GM23248 (cell line): ENCODE measurements around the gene NIPBL. TPM values are rescaled to one million over a fixed set of nuclear protein-coding genes. Genes with fewer than 3 reads are reported as not detected.
"Not testable (repeated sequence)": the region's sequence is repeated elsewhere in the genome, so short reads cannot be mapped to it uniquely, and the experiment has no call there.

Experiments used
- DNase-seq: peaks from one replicate; pipeline ENCODE4 v3.0.0-alpha.2; 2015
- H2AFZ ChIP-seq: fragments of 200-600 bp; sonication (generic); 2 replicates; pipeline ENCODE4 v1.6.1; 2016; ENCODE audit warnings: antibody characterized with exemption
- H3F3A ChIP-seq: fragments of 200-600 bp; sonication (generic); 2 replicates; pipeline ENCODE4 v1.6.1; 2016; ENCODE audit warnings: mild to moderate bottlenecking, antibody characterized with exemption, mixed run types; ENCODE audit not compliant: insufficient read depth
- H3K27ac ChIP-seq: fragments of 200-600 bp; sonication (generic); 2 replicates; pipeline ENCODE4 v1.5.1; 2016; ENCODE audit warnings: mild to moderate bottlenecking
- H3K27me3 ChIP-seq: fragments of 200-600 bp; sonication (generic); replicated peaks from 2 replicates; pipeline ENCODE4 v1.6.1; 2016; ENCODE audit warnings: mild to moderate bottlenecking; ENCODE audit not compliant: insufficient read depth
- H3K36me3 ChIP-seq: fragments of 200-600 bp; sonication (generic); 2 replicates; pipeline ENCODE4 v1.6.1; 2016; ENCODE audit warnings: low read depth, mild to moderate bottlenecking
- H3K4me1 ChIP-seq: fragments of 200-600 bp; sonication (generic); 2 replicates; pipeline ENCODE4 v1.6.1; 2016; ENCODE audit warnings: mild to moderate bottlenecking; ENCODE audit not compliant: insufficient read depth
- H3K4me2 ChIP-seq: fragments of 200-600 bp; sonication (generic); one replicate; pipeline ENCODE4 v1.6.1; 2016; ENCODE audit warnings: mild to moderate bottlenecking; ENCODE audit not compliant: unreplicated experiment
- H3K4me3 ChIP-seq: fragments of 200-600 bp; sonication (generic); 2 replicates; pipeline ENCODE4 v1.5.1; 2016; ENCODE audit warnings: mild to moderate bottlenecking
- H3K79me2 ChIP-seq: fragments of 200-600 bp; sonication (generic); 2 replicates; pipeline ENCODE4 v1.6.1; 2016; ENCODE audit warnings: mild to moderate bottlenecking; ENCODE audit not compliant: insufficient read depth
- H3K9ac ChIP-seq: fragments of 200-600 bp; sonication (generic); 2 replicates; pipeline ENCODE4 v1.6.1; 2016; ENCODE audit warnings: mild to moderate bottlenecking
- H3K9me2 ChIP-seq: fragments of 200-600 bp; sonication (generic); 2 replicates; pipeline ENCODE4 v1.6.1; 2016; ENCODE audit warnings: mixed run types, mild to moderate bottlenecking, moderate library complexity; ENCODE audit not compliant: insufficient read depth
- H3K9me3 ChIP-seq: fragments of 200-600 bp; sonication (generic); one replicate; pipeline ENCODE4 v1.6.1; 2017; ENCODE audit warnings: low read depth
- H4K20me1 ChIP-seq: fragments of 200-600 bp; sonication (generic); 2 replicates; pipeline ENCODE4 v1.6.0; 2016; ENCODE audit not compliant: insufficient read depth
- EZH2 ChIP-seq: fragments of 200-600 bp; sonication (generic); IDR thresholded peaks from 2 replicates; pipeline ENCODE4 v1.6.1; 2018; ENCODE audit warnings: antibody characterized with exemption, mild to moderate bottlenecking; ENCODE audit not compliant: insufficient read depth, poor library complexity, severe bottlenecking
- EZH2phosphoT487 ChIP-seq: fragments of 200-600 bp; sonication (generic); IDR thresholded peaks from 2 replicates; pipeline ENCODE4 v1.6.1; 2018; ENCODE audit warnings: antibody characterized with exemption, moderate library complexity, mild to moderate bottlenecking, low read depth; ENCODE audit not compliant: insufficient read depth
- WGBS, 2 experiments: methylation state at CpG; one replicate each; pipeline ENCODE4 v1.1.6; 2015 to 2017; ENCODE audit warnings: low lambda C conversion rate in 2 of 2, low coverage in 1 of 2; ENCODE audit errors: missing lambda C conversion rate in 2 of 2; 5-methylcytosine and 5-hydroxymethylcytosine counted together
- in situ Hi-C: fragments of 300-500 bp; cut with MboI; formaldehyde crosslinking; loops from 2 replicates; pipeline ENCODE4 v1.15.0; 2020
- polyA plus RNA-seq: library from polyadenylated mRNA; unstranded; fragments of >200 nt; fragmentation: Nextera tagmentation; extraction: Ambion mirVana; gene quantifications from 2 replicates; pipeline ENCODE4 v1.2.1, GENCODE V29; 2016
- total RNA-seq: library from RNA; depleted of rRNA; stranded (reverse); fragments of >200 nt; shearing (Covaris generic); gene quantifications from 2 replicates; pipeline ENCODE4 v1.2.3, GENCODE V29; 2014

NIPBL gene
- total and polyA plus RNA-seq, 2 experiments from 2014 or later, result 12.5 to 15.7 TPM

GRCh38 chr5:36839489-36840476 lies 36.8 kb upstream of the NIPBL start:
- Histone ChIP-seq H3K4me3 (no peak overlapping the region), H3K9me3 (no peaks in the 10 kb centered on the region), H3K79me2 (no peaks in the 10 kb centered on the region), H3K9me2 (no peaks in the 10 kb centered on the region), H3K4me1 (no peaks in the 10 kb centered on the region), H3K36me3 (no peaks in the 10 kb centered on the region), H3K27ac (no peak overlapping the region), H3K9ac (no peak overlapping the region), H3F3A (no peaks in the 10 kb centered on the region), H4K20me1 (no peaks in the 10 kb centered on the region), H3K4me2 (no peak overlapping the region), H2AFZ (no peak overlapping the region), H3K27me3 (no peaks in the 10 kb centered on the region; the same call in 1 of the 2 replicates)
- TF ChIP-seq EZH2, result no peak
- no peak for TF ChIP-seq EZH2phosphoT487
- in situ Hi-C loops, result no loop called here
- no peak for DNase-seq
- WGBS, 2 experiments, result 72 to 75% methylated on average over 5 of the region's 5 CpGs

- Histone ChIP-seq H2AFZ (no peak overlapping the region), H3K27me3 (peaks cover 12% of the 10 kb centered on the region)
Measured at GRCh38 chr5:36841677-36842076, 34.9 kb upstream of the NIPBL start.

GRCh38 chr5:36842087-36842486 lies 34.5 kb upstream of the NIPBL start:
- Histone ChIP-seq H3K27ac (no peak overlapping the region), H3K27me3 (peaks cover 12% of the 10 kb centered on the region), H3K9ac (no peak overlapping the region), H3K36me3 (no peaks in the 10 kb centered on the region), H4K20me1 (no peaks in the 10 kb centered on the region), H3K79me2 (no peaks in the 10 kb centered on the region), H3K4me2 (no peak overlapping the region), H3F3A (no peaks in the 10 kb centered on the region), H3K4me3 (no peak overlapping the region), H3K9me2 (no peaks in the 10 kb centered on the region), H3K9me3 (no peaks in the 10 kb centered on the region), H2AFZ (no peak overlapping the region), H3K4me1 (no peaks in the 10 kb centered on the region)
- no peak for DNase-seq
- 27 to 45% methylated on average over 1 of the region's 1 CpG for WGBS, 2 experiments
- TF ChIP-seq EZH2phosphoT487 (no peak), EZH2 (no peak)
- in situ Hi-C loops, result no loop called here

More at GRCh38 chr5:36841677-36842076, 34.9 kb upstream of the NIPBL start:
- no peaks in the 10 kb centered on the region for H3K9me2 ChIP-seq
- H3K9me3 ChIP-seq, result no peaks in the 10 kb centered on the region
- no peak overlapping the region for H3K4me3 ChIP-seq
- no peak overlapping the region for H3K4me2 ChIP-seq
- 26 to 33% methylated on average over 1 of the region's 1 CpG for WGBS, 2 experiments
- no peak for DNase-seq
- no peak overlapping the region for H3K9ac ChIP-seq
- no peaks in the 10 kb centered on the region for H4K20me1 ChIP-seq
- no peaks in the 10 kb centered on the region for H3F3A ChIP-seq
- no peak overlapping the region for H3K27ac ChIP-seq
- in situ Hi-C loops, result no loop called here
- no peaks in the 10 kb centered on the region for H3K4me1 ChIP-seq
- H3K36me3 ChIP-seq, result no peaks in the 10 kb centered on the region
- no peak for TF ChIP-seq EZH2phosphoT487
- no peaks in the 10 kb centered on the region for H3K79me2 ChIP-seq

- 43% methylated on average over 5 of the region's 5 CpGs for WGBS, 2 experiments
- Histone ChIP-seq H3K9me3 (no peaks in the 10 kb centered on the region), H3K36me3 (no peaks in the 10 kb centered on the region), H3K4me3 (no peak overlapping the region), H3K9me2 (no peaks in the 10 kb centered on the region), H3K4me1 (no peaks in the 10 kb centered on the region), H3K9ac (no peak overlapping the region), H4K20me1 (no peaks in the 10 kb centered on the region), H3F3A (no peaks in the 10 kb centered on the region), H3K27me3 (peaks cover 17% of the 10 kb centered on the region), H3K4me2 (no peak overlapping the region), H3K27ac (no peak overlapping the region), H3K79me2 (no peaks in the 10 kb centered on the region), H2AFZ (no peak overlapping the region)
- TF ChIP-seq EZH2phosphoT487 (no peak), EZH2 (no peak)
- in situ Hi-C loops, result no loop called here
- DNase-seq, result no peak
Measured at GRCh38 chr5:36844305-36844704, 32.3 kb upstream of the NIPBL start.

- in situ Hi-C loops, result not testable (repeated sequence)
Measured at GRCh38 chr5:36848545-36848944, 28.0 kb upstream of the NIPBL start.

GRCh38 chr5:36852903-36853302 lies 23.7 kb upstream of the NIPBL start:
- WGBS, 2 experiments, result 77 to 80% methylated on average over 6 of the region's 6 CpGs
- H3K36me3 ChIP-seq, H3K4me3 ChIP-seq, H3F3A ChIP-seq, H3K79me2 ChIP-seq, in situ Hi-C loops, H3K27ac ChIP-seq, H2AFZ ChIP-seq, H3K9ac ChIP-seq, H3K27me3 ChIP-seq, H3K9me3 ChIP-seq, H3K4me1 ChIP-seq, DNase-seq, H3K4me2 ChIP-seq, H3K9me2 ChIP-seq, H4K20me1 ChIP-seq: not testable (repeated sequence)

More at GRCh38 chr5:36848545-36848944, 28.0 kb upstream of the NIPBL start:
- not testable (repeated sequence) for H3K4me1 ChIP-seq, H3K27ac ChIP-seq, H3K9me2 ChIP-seq, H3K4me3 ChIP-seq, H3K36me3 ChIP-seq, DNase-seq, H3K9ac ChIP-seq, H3K4me2 ChIP-seq, H3K79me2 ChIP-seq, H3K9me3 ChIP-seq, H3F3A ChIP-seq, H2AFZ ChIP-seq, H4K20me1 ChIP-seq
- 49% methylated on average over 3 of the region's 3 CpGs for WGBS, 2 experiments
- H3K27me3 ChIP-seq, result peaks cover 17% of the 10 kb centered on the region
